Measurements from ENCODE around the gene VTCN1. TPM values are rescaled to one million over a fixed set of nuclear protein-coding genes. Genes with fewer than 3 reads are reported as not detected.

VTCN1 gene
- total and polyA plus RNA-seq, 2 of the 8 experiments (the other 6 are each of a cell fraction or from before 2014, with no cell fraction given), result 0.32 TPM; not detected in 1

- TF ChIP-seq PHF8 (conservative IDR thresholded peaks at IDR 0.05; ENCODE audit: low read depth, low read length), result no peak
- TF ChIP-seq CTBP2 (IDR thresholded peaks at IDR 0.05; ENCODE audit: borderline replicate concordance, insufficient read depth, insufficient read length, low read length), result no peak
- TF ChIP-seq EZH2 (IDR thresholded peaks at IDR 0.05; ENCODE audit: low read depth, low read length, severe bottlenecking), result no peak
- no peak for TF ChIP-seq JUN (IDR thresholded peaks at IDR 0.05; ENCODE audit: low read depth, low read length)
- TF ChIP-seq SRF (IDR thresholded peaks at IDR 0.05; ENCODE audit: low read depth, low read length), result no peak
- TF ChIP-seq BACH1 (IDR thresholded peaks at IDR 0.05; ENCODE audit: low read length), result no peak
- TF ChIP-seq HDAC2 (IDR thresholded peaks at IDR 0.05; ENCODE audit: borderline replicate concordance in 1 of 2, low read depth in 2 of 2, low read length in 2 of 2), result no peak
- no peak for TF ChIP-seq SUZ12 (IDR thresholded peaks at IDR 0.05; ENCODE audit: low read length)
- TF ChIP-seq RAD21 (IDR thresholded peaks at IDR 0.05 in 1 of 2, conservative IDR thresholded peaks at IDR 0.05 in 1 of 2; ENCODE audit: low read depth in 2 of 2, low read length in 2 of 2), result no peak
Measured at GRCh38 chr1:117240547-117240946, 29.8 kb upstream of the VTCN1 start (continued).

Data from H1 (cell line).